ENCODE results near the gene CCDC190.

- TF ChIP-seq CTBP1 (IDR thresholded peaks at IDR 0.05; ENCODE audit: borderline replicate concordance), result no peak
- TF ChIP-seq BHLHE40 (IDR thresholded peaks at IDR 0.05; ENCODE audit: borderline replicate concordance), result no peak
- TF ChIP-seq HDGF (IDR thresholded peaks at IDR 0.05; ENCODE audit: borderline replicate concordance), result no peak
- no peak for TF ChIP-seq L3MBTL2 (conservative IDR thresholded peaks at IDR 0.05)
- TF ChIP-seq FOXM1 (IDR thresholded peaks at IDR 0.05; ENCODE audit: borderline replicate concordance), result no peak
- TF ChIP-seq SP1 (IDR thresholded peaks at IDR 0.05), result no peak
- no peak for TF ChIP-seq SUZ12 (IDR thresholded peaks at IDR 0.05)
- no peak for TF ChIP-seq TARDBP (IDR thresholded peaks at IDR 0.05)
- no peak for TF ChIP-seq NFRKB (IDR thresholded peaks at IDR 0.05)
- TF ChIP-seq ELF4 (IDR thresholded peaks at IDR 0.05), result no peak
- TF ChIP-seq ZNF384 (IDR thresholded peaks at IDR 0.05), result no peak
- no peak for TF ChIP-seq LEF1 (IDR thresholded peaks at IDR 0.05; ENCODE audit: borderline replicate concordance)
Observed at GRCh38 chr1:162840250-162840839, 20.6 kb downstream of the CCDC190 start.
